ENCODE results near the gene PAQR9. TPM values are rescaled to one million over a fixed set of nuclear protein-coding genes. Genes with fewer than 3 reads are reported as not detected.

PAQR9 gene
- total and polyA plus RNA-seq, 2 donors (not counting 3 experiments of a cell fraction or from before 2014, with no cell fraction given), result not detected

- Histone ChIP-seq H3K27ac (ENCODE audit: insufficient read depth, low read depth, low read length) (no peak overlapping the region), H3K4me1 (ENCODE audit: control insufficient read depth, extremely low read depth, insufficient read depth, low read length) (no peaks in the 10 kb centered on the region), H3K9me1 (replicated peaks; ENCODE audit: control insufficient read depth, extremely low read depth, insufficient read depth, low read length) (no peaks in the 10 kb centered on the region), H2AFZ (ENCODE audit: low read depth, low read length) (no peak overlapping the region), H3K79me2 (ENCODE audit: control insufficient read depth, insufficient read depth, low read length) (no peaks in the 10 kb centered on the region), H3K9me3 (replicated peaks; ENCODE audit: control insufficient read depth, insufficient read depth, low read length) (no peaks in the 10 kb centered on the region), H3K4me3 (replicated peaks in 1 of 3; ENCODE audit: insufficient read depth in 1 of 3, low read depth in 1 of 3, low read length in 3 of 3) (no peak overlapping the region), H3K27me3 (ENCODE audit: control insufficient read depth in 2 of 2, insufficient read depth in 2 of 2, low read length in 2 of 2) (peaks cover 7 to 16% of the 10 kb centered on the region in 2 experiments), H3K9ac (replicated peaks; ENCODE audit: extremely low read depth, insufficient read depth, low read length) (no peak overlapping the region), H3K4me2 (ENCODE audit: insufficient read depth, low read length) (no peak overlapping the region), H4K20me1 (replicated peaks; ENCODE audit: control insufficient read depth, extremely low read depth, insufficient read depth, low read length) (no peaks in the 10 kb centered on the region), H3K36me3 (ENCODE audit: control insufficient read depth in 2 of 2, extremely low read depth in 1 of 2, insufficient read depth in 2 of 2, low read length in 2 of 2) (no peaks in the 10 kb centered on the region)
- POLR2A ChIA-PET, result no interaction called here
- FAIRE-seq (no peak), DNase-seq (ENCODE audit: low read depth, low spot score) (no peak)
- TF ChIP-seq POLR2A (IDR thresholded peaks at IDR 0.05; ENCODE audit: low read depth, low read length) (no peak), FOS (IDR thresholded peaks at IDR 0.05; ENCODE audit: borderline replicate concordance, insufficient read depth, low read length) (no peak), MYC (IDR thresholded peaks at IDR 0.05; ENCODE audit: low read depth, low read length) (no peak), CTCF (IDR thresholded peaks at IDR 0.05; ENCODE audit: extremely low read depth in 1 of 2, insufficient read depth in 1 of 2, low read depth in 1 of 2, low read length in 2 of 2) (no peak), POLR2AphosphoS5 (IDR thresholded peaks at IDR 0.05; ENCODE audit: insufficient read depth, low read depth, low read length) (no peak), JUN (IDR thresholded peaks at IDR 0.05; ENCODE audit: borderline replicate concordance, insufficient read depth, insufficient read length, low read depth) (no peak), EZH2 (IDR thresholded peaks at IDR 0.05; ENCODE audit: borderline replicate concordance, low read depth, low read length, severe bottlenecking) (no peak), GATA2 (IDR thresholded peaks at IDR 0.05; ENCODE audit: insufficient read depth, insufficient read length, low read depth, low read length) (no peak), MAX (IDR thresholded peaks at IDR 0.05; ENCODE audit: insufficient read depth, insufficient read length) (no peak)
- CTCF ChIA-PET, result interaction anchor here (1.3 to 1.6 kb wide), 4 partner anchors 29 to 65 kb away, joined by 3 to 8 read pairs (median 5); no protein-coding TSS in a partner anchor
- BruUV-seq (replicated peaks), result no TSS peak
- dilution Hi-C loops (cut with MboI; ENCODE audit: extremely low pct_ligation_motif_present, low sequenced_read_pairs), result no loop called here
- intact Hi-C loops (cut with micrococcal nuclease), result loop anchor here (1.0 to 5.0 kb wide), 3 partner anchors 57 to 343 kb away; no protein-coding TSS in a partner anchor
Observed at GRCh38 chr3:142929890-142930289, 33.6 kb downstream of the PAQR9 start.

All from endothelial cell of umbilical vein (primary cell).